ENCODE results near the gene STK24.

The STK24 gene

GRCh38 chr13:98508280-98508679 is 68.6 kb downstream of the STK24 start:
- no peak for DNase-seq

DNA sequence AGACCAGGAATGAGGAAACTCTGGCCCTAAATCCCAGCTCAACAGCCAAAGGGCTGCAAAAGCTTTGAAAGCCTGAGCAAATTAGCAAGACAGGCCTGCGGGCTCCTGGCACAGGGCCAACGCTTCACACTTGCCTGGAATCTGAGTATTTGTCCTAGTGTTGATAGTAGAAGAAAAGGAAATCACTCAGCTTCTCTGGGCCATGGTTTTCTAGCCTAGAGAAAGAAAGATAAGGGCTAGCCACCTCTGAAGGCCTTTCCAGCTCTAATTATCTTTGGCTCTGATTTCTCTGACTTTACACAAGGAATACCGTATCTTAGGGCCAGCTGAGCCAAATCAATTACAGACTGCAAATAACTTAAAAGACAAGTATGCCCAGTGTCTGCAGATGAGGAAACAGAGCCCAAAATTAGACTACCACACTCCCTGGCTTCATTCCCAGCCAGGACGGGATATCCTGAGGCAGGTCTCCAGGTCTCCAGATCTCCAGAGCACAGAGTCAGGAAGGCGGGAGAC is 69.6 kb downstream of the STK24 start:
- no peak for DNase-seq

- DNase-seq, result no peak
Observed at GRCh38 chr13:98506728-98507230, 70.1 kb downstream of the STK24 start.

- no peak for DNase-seq
Observed at GRCh38 chr13:98506322-98506721, 70.6 kb downstream of the STK24 start.

DNA sequence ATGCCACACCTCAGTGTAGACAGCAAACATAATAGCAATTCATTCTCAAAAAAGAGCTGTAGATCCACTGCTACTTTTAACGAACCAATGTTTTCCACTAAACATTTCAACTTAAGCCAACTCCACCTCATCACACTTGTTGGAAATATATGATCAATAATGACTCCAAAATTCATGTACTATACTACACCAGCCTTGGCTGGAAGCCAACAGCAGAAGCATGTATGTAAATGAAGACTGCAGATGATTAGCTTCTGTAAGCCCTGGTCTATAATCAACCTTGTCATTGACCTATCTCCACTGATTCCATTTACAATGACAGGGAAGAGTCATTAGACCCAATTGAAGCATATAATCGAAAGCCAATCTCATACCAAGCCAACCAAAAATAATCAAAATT is 71.7 kb downstream of the STK24 start:
- no peak for DNase-seq

DNA sequence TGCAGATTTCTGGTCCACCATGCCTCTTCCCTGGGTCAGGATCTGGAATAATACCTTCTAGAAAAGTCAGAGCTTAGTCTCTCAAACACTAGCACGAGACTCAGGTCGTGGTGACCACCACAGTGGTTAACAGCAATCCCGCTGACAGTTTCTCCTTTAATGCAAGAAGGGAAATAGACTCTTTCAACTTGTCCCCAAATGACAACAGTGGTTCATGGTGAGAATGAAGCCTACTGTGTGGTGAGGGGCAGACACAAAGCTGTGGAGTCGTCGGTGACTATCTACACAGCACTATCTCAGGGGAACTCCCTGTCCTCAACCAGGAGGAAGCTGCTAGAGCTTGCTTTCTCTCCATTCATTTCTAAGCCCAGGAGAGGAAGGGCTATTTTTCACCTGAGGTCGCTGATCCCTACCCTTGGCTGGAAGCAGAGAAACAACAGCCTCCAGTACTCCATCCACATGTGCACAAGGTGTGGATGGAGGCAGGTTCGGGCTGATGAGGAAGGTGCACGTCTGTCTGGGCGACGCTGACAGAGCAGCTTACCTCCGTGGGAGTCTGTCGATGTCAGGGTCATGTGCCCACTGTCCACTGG is 72.4 kb downstream of the STK24 start:
- DNase-seq, result no peak

DNA sequence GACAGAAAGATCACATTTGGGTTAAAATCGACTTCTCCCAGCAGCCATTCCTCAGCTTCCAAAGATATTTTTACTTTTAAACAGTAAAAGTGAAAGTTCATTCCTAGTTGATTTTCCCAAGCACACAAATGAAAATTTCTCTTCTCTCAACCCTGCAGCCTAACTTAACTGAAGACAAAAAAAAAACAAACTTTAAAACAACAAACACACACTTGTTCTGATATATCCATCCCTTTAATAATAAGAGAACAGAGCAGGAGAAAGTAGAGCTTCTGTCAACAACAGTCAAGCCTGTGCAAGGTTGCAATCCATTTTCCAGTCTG is 72.9 kb downstream of the STK24 start:
- no peak for DNase-seq

DNA sequence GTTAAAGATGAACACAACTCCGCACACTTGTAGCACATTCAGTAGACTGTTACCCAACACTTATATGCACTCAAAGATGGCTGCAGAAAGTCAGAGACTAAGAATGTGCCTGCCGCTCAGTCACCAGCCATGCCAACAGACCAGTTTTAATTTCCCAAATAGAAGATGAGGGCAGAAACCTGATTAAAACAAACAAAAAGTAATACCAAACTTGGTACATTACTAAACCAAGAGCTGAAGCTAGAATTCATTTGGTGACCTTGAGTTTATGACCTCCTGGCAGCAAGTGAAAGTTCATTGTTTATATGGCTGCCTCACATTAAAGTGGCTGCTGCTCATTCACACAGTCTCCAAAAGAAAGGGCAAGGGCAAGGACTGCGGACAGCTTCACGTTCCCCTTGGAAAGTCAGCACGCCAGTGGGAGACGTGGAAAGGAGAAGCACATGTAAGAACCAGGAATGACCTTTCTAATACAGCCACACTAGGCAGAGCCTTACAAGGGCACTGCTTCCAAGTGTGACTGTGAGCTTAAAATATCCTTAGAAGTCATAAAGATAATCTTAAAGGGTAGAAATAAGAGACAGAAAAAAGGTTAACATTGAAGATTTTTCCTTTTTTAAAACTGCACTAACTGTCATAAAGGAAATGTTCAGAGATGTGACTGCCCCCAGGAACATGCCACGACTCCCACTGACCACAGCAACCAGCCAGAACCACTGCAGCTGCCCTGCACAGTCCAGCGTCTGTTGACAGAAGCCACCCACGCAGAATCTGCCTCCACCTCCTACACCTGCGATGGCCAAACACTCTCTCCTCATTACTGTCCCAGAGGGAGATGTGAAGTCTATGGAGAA is 73.5 kb downstream of the STK24 start:
- no peak for DNase-seq

DNA sequence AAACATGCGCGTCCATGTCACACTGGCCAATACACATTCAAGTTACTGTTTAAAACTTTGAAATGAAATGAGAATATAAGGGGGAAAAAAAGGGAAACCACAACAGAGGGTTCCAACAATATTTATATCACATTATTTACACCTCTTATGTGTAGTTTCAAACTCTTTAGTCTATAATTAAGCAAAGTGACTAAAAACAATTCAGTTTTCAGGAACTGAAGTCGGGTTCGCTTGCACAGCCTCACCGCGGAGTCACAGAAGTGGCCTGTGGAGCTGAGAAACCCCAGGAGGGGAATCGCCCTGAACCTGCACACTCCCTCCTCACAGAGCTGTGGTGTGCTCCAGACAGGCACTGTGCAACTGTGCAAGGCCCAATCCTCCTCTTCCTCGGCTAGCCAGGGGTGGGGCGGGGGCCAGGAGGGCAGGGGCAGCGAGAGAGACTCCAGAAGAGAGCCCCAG is 75.9 kb downstream of the STK24 start:
- DNase-seq, result no peak

GRCh38 chr13:98496966-98497365 is 79.9 kb downstream of the STK24 start:
- DNase-seq, result no peak

GRCh38 chr13:98496479-98496791 is 80.5 kb downstream of the STK24 start:
- no peak for DNase-seq

- DNase-seq, result no peak
Observed at GRCh38 chr13:98495627-98496478, 81.1 kb downstream of the STK24 start.

- no peak for DNase-seq
Observed at GRCh38 chr13:98494769-98495168, 82.1 kb downstream of the STK24 start.

GRCh38 chr13:98493042-98493712 is 83.7 kb downstream of the STK24 start:
- no peak for DNase-seq

DNA sequence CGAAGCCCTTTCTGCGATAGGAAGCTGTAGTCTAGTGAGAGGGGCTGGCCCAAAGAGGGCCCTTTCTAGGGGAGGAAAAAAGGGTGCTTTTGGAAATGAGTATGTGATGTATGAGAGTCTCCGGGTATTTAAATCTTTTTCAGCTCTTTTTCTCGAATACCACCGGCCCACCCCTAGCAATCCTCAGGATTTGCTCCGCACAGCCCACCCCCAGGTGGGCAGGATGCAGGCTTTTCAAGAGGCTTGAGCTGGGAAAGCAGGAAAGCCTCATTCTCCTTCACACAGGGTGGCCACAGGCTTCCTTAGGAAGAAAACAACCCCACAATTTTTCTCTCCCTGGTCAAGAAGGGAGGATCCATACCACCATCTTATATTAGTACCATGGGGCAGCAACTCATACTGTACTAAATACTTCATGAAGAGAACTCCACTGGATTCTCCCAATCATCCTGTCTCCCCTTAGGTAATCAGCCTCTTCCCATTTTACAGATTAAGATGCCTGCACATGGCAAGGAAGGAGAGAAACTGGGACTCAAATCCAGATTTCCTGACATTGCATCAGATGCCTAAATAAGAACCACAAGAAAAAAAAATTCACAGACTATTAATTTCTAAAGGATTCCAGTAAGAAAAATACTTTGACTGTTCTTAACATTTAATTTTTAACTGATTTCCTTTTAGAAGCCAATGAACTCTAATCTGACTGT is 84.4 kb downstream of the STK24 start:
- DNase-seq, result no peak

- DNase-seq, result no peak
Observed at GRCh38 chr13:98490866-98491265, 86.0 kb downstream of the STK24 start.

GRCh38 chr13:98490195-98490836 is 86.6 kb downstream of the STK24 start:
- DNase-seq, result no peak

DNA sequence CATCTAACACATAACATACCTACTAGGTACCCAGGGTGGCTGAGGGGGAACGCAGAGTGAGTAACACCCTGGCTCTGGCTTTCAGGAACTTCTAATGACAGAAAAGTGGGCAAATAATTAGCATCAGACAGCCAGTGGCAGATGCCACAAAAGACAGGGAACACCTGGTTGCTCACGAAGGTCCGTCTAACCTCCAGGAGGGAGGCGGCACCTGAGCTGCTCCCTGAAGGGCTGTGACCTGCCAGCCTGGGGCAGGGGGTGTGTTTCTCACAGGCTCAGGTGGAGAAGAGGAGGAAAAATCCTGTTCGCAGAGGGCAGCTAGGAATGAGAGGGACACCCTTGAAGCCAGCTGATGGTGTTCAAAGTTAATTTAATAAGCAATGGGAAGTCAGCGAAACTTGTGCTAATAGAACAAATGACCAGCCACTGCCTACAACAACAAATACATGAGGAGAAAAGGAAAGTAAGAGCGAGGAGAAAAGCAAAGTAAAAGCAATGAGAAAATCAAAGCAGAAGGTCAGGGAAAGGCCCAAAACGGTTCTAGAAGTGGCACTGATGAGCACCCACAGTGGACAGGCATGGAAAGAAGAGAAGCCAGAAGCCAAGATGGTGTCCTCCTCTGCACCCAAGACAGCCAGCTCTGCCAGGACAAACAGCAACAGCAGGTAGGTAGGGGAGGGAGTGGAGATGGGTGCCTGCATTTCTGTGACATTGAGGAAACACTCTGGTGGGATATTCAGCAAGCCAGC is 87.3 kb downstream of the STK24 start:
- no peak for DNase-seq

DNA sequence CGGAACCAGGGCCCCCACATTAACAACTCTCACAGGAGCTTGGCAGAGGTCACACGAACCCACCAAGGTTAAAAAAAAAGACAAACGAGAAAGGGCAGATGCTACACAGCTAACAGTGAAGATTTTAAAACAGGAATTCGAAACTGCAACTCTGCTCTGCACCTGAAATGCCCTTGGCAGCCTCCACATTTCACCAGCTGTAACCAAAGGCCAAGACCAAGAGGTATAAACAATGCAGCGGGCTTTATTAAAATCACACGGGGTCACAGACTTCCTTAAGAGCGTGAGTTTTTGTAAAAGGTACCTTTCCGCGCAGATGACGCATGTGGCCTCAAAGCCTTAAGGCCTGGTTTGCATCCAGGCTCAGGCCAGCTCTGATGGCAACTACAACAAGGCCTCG is 88.2 kb downstream of the STK24 start:
- no peak for DNase-seq

DNA sequence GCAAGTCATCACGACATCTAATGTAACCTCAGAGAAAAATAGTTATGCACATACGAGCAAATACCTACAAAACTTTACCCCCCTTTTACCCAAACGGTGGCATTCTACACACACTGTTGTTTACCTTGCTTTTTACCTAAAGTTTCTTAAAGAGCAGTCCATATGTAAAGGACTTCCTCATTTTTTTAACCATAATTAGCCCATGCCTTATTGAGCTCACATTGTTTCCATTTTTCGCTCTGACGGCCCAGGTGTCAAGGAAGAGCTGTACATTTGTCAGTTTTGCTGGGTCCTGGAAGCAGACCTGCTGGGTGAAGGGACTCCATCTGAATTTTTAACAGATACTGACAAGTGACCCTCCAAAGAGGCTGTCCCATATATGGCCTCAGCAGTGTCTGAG is 89.4 kb downstream of the STK24 start:
- DNase-seq, result no peak

GRCh38 chr13:98487016-98487415 is 89.9 kb downstream of the STK24 start:
- no peak for DNase-seq
